Mesendoderm (in vitro differentiated cells): ENCODE data around the gene OTUB2.

Source experiments
- DNase-seq: peaks from one replicate; pipeline ENCODE4 v3.0.0; 2013
- H2AK5ac ChIP-seq: 2 replicates; pipeline ENCODE4 v1.6.1; 2013; ENCODE audit warnings: low read length, inconsistent platforms
- H2BK120ac ChIP-seq: 2 replicates; pipeline ENCODE4 v1.6.1; 2013; ENCODE audit warnings: low read depth, mild to moderate bottlenecking, low read length, moderate library complexity, mixed read lengths
- H2BK15ac ChIP-seq: replicated peaks from 2 replicates; pipeline ENCODE4 v1.6.1; 2013; ENCODE audit warnings: low read depth, mild to moderate bottlenecking, moderate library complexity
- H2BK5ac ChIP-seq: 2 replicates; pipeline ENCODE4 v1.6.1; 2013; ENCODE audit warnings: low read length, inconsistent platforms
- H3K18ac ChIP-seq: 2 replicates; pipeline ENCODE4 v1.6.1; 2013; ENCODE audit warnings: mild to moderate bottlenecking, low read length, mixed read lengths
- H3K23ac ChIP-seq: one replicate; pipeline ENCODE4 v1.6.1; 2013; ENCODE audit warnings: low read length
- H3K27ac ChIP-seq: 2 replicates; pipeline ENCODE4 v1.5.1; 2013; ENCODE audit warnings: low read depth, mild to moderate bottlenecking, inconsistent platforms, low read length, moderate library complexity
- H3K27me3 ChIP-seq: 2 replicates; pipeline ENCODE4 v1.6.1; 2013; ENCODE audit warnings: low read length, control low read depth, mild to moderate bottlenecking, inconsistent platforms; ENCODE audit not compliant: insufficient read depth, poor library complexity
- H3K36me3 ChIP-seq: 2 replicates; pipeline ENCODE4 v1.6.1; 2013; ENCODE audit warnings: low read length, inconsistent platforms; ENCODE audit not compliant: control insufficient read depth, insufficient read depth
- H3K4ac ChIP-seq: one replicate; pipeline ENCODE4 v1.6.1; 2013; ENCODE audit warnings: low read depth, mild to moderate bottlenecking, low read length, moderate library complexity
- H3K4me1 ChIP-seq: 2 replicates; pipeline ENCODE4 v1.6.1; 2013; ENCODE audit warnings: low read depth, low read length, inconsistent platforms; ENCODE audit not compliant: control insufficient read depth
- H3K4me2 ChIP-seq: 2 replicates; pipeline ENCODE4 v1.6.1; 2013; ENCODE audit warnings: low read length
- H3K4me3 ChIP-seq: 2 replicates; pipeline ENCODE4 v1.5.1; 2013; ENCODE audit warnings: mild to moderate bottlenecking, low read length
- H3K56ac ChIP-seq: one replicate; pipeline ENCODE4 v1.6.1; 2013; ENCODE audit warnings: low read length
- H3K79me1 ChIP-seq: 2 replicates; pipeline ENCODE4 v1.6.1; 2013; ENCODE audit warnings: low read length, inconsistent platforms
- H3K79me2 ChIP-seq: 2 replicates; pipeline ENCODE4 v1.6.1; 2013; ENCODE audit warnings: mild to moderate bottlenecking, low read length; ENCODE audit not compliant: control insufficient read depth, insufficient read depth
- H3K9ac ChIP-seq: 2 replicates; pipeline ENCODE4 v1.6.1; 2013; ENCODE audit warnings: low read length, inconsistent platforms
- H4K5ac ChIP-seq: one replicate; pipeline ENCODE4 v1.6.1; 2013; ENCODE audit warnings: low read length
- H4K8ac ChIP-seq: one replicate; pipeline ENCODE4 v1.6.1; 2013; ENCODE audit warnings: low read depth, mild to moderate bottlenecking, control low read depth, low read length, moderate library complexity
- WGBS: extraction: QIAGEN DNeasy Blood & Tissue Kit; methylation state at CpG from one replicate; pipeline ENCODE4 v1.1.7; 2013; ENCODE audit warnings: low lambda C conversion rate, missing lambda C conversion rate; ENCODE audit not compliant: insufficient coverage; ENCODE audit errors: extremely low coverage; 5-methylcytosine and 5-hydroxymethylcytosine counted together

OTUB2 gene

GRCh38 chr14:93993382-93993781, 32.8 kb upstream of the OTUB2 start:
- WGBS = no CpG with 5 or more reads among the region's 6 CpGs
- H3K56ac ChIP-seq = no peak overlapping the region

GRCh38 chr14:93994919-93995682, 31.0 kb upstream of the OTUB2 start:
- no peak overlapping the region for H2AK5ac ChIP-seq
- no peak overlapping the region for H3K4ac ChIP-seq
- no peak overlapping the region for H3K18ac ChIP-seq
- H3K36me3 ChIP-seq = no peaks in the 10 kb centered on the region
- no peak overlapping the region for H4K8ac ChIP-seq
- H3K27me3 ChIP-seq = no peaks in the 10 kb centered on the region
- H2BK120ac ChIP-seq = no peak overlapping the region
- H3K4me2 ChIP-seq = no peak overlapping the region
- H3K4me3 ChIP-seq = no peak overlapping the region
- no peaks in the 10 kb centered on the region for H3K79me2 ChIP-seq
- H2BK15ac ChIP-seq = no peak overlapping the region
- H3K56ac ChIP-seq = no peak overlapping the region
- no peaks in the 10 kb centered on the region for H3K4me1 ChIP-seq
- no peaks in the 10 kb centered on the region for H3K79me1 ChIP-seq
- H3K27ac ChIP-seq = no peak overlapping the region
- no peak overlapping the region for H3K9ac ChIP-seq
- no peak overlapping the region for H4K5ac ChIP-seq
- H3K23ac ChIP-seq = no peak overlapping the region
- no CpG with 5 or more reads among the region's 13 CpGs for WGBS
- H2BK5ac ChIP-seq = no peak overlapping the region
- no peak for DNase-seq

More at GRCh38 chr14:93993382-93993781, 32.8 kb upstream of the OTUB2 start:
- no peaks in the 10 kb centered on the region for H3K4me1 ChIP-seq
- H2BK120ac ChIP-seq = no peak overlapping the region
- no peak overlapping the region for H3K18ac ChIP-seq
- H3K4me3 ChIP-seq = no peak overlapping the region
- H3K4ac ChIP-seq = no peak overlapping the region
- H2BK5ac ChIP-seq = no peak overlapping the region
- no peak overlapping the region for H3K9ac ChIP-seq
- H2BK15ac ChIP-seq = no peak overlapping the region
- no peak overlapping the region for H3K27ac ChIP-seq
- no peak overlapping the region for H4K5ac ChIP-seq
- H3K4me2 ChIP-seq = no peak overlapping the region
- H3K36me3 ChIP-seq = no peaks in the 10 kb centered on the region
- H3K27me3 ChIP-seq = no peaks in the 10 kb centered on the region
- H4K8ac ChIP-seq = no peak overlapping the region
- H3K79me2 ChIP-seq = no peaks in the 10 kb centered on the region
- no peaks in the 10 kb centered on the region for H3K79me1 ChIP-seq
- no peak overlapping the region for H3K23ac ChIP-seq
- no peak for DNase-seq
- no peak overlapping the region for H2AK5ac ChIP-seq

GRCh38 chr14:93996130-93996695, 29.9 kb upstream of the OTUB2 start:
- Histone ChIP-seq H3K56ac (no peak overlapping the region), H3K4me3 (no peak overlapping the region), H3K4me1 (no peaks in the 10 kb centered on the region), H2BK15ac (no peak overlapping the region), H2AK5ac (no peak overlapping the region), H3K79me2 (no peaks in the 10 kb centered on the region), H3K23ac (no peak overlapping the region), H3K27me3 (no peaks in the 10 kb centered on the region), H4K8ac (no peak overlapping the region), H3K4ac (no peak overlapping the region), H3K9ac (no peak overlapping the region), H3K36me3 (no peaks in the 10 kb centered on the region), H2BK5ac (no peak overlapping the region), H4K5ac (no peak overlapping the region), H3K18ac (no peak overlapping the region), H2BK120ac (no peak overlapping the region), H3K27ac (no peak overlapping the region), H3K4me2 (peak overlapping the region; percentile 11), H3K79me1 (no peaks in the 10 kb centered on the region)
- no peak for DNase-seq
- WGBS = no CpG with 5 or more reads among the region's 8 CpGs

GRCh38 chr14:93997082-93997481, 29.1 kb upstream of the OTUB2 start, which contains the start of gene CCDC197:
Gene CCDC197, plus strand, starts transcription at chr14:93997301. Its CDS starts 831 bp downstream, at chr14:93998132.
- no peaks in the 10 kb centered on the region for H3K79me2 ChIP-seq
- no peak within 1 kb of the TSS for H3K23ac ChIP-seq
- H3K4me1 ChIP-seq = no peaks in the 10 kb centered on the region
- H3K27ac ChIP-seq = no peak within 1 kb of the TSS
- H2BK5ac ChIP-seq = no peak within 1 kb of the TSS
- H4K8ac ChIP-seq = no peak within 1 kb of the TSS
- no peak within 1 kb of the TSS for H3K4me2 ChIP-seq
- H2AK5ac ChIP-seq = no peak within 1 kb of the TSS
- WGBS = no CpG with 5 or more reads among the region's 1 CpG
- no peak within 1 kb of the TSS for H2BK120ac ChIP-seq
- no peak within 1 kb of the TSS for H3K18ac ChIP-seq
- no peak within 1 kb of the TSS for H3K4ac ChIP-seq
- no peak within 1 kb of the TSS for H3K4me3 ChIP-seq
- H3K79me1 ChIP-seq = no peaks in the 10 kb centered on the region
- no peaks in the 10 kb centered on the region for H3K27me3 ChIP-seq
- no peak within 1 kb of the TSS for H3K9ac ChIP-seq
- H2BK15ac ChIP-seq = no peak within 1 kb of the TSS
- DNase-seq = no peak
- H3K36me3 ChIP-seq = no peaks in the 10 kb centered on the region
- H4K5ac ChIP-seq = no peak within 1 kb of the TSS
- H3K56ac ChIP-seq = no peak within 1 kb of the TSS

GRCh38 chr14:93997916-93998870, 27.9 kb upstream of the OTUB2 start:
- no peaks in the 10 kb centered on the region for H3K79me1 ChIP-seq
- H3K36me3 ChIP-seq = no peaks in the 10 kb centered on the region
- no peak overlapping the region for H3K4me2 ChIP-seq
- H2BK5ac ChIP-seq = no peak overlapping the region
- no peak for DNase-seq
- H4K5ac ChIP-seq = no peak overlapping the region
- no peak overlapping the region for H3K18ac ChIP-seq
- no peak overlapping the region for H3K9ac ChIP-seq
- H3K27ac ChIP-seq = no peak overlapping the region
- no peak overlapping the region for H2AK5ac ChIP-seq
- H3K56ac ChIP-seq = no peak overlapping the region
- H4K8ac ChIP-seq = no peak overlapping the region
- H3K4me3 ChIP-seq = no peak overlapping the region
- H2BK15ac ChIP-seq = no peak overlapping the region
- no peak overlapping the region for H3K23ac ChIP-seq
- no peaks in the 10 kb centered on the region for H3K79me2 ChIP-seq
- no peak overlapping the region for H2BK120ac ChIP-seq
- no peak overlapping the region for H3K4ac ChIP-seq
- WGBS = no CpG with 5 or more reads among the region's 17 CpGs
- no peaks in the 10 kb centered on the region for H3K27me3 ChIP-seq
- H3K4me1 ChIP-seq = no peaks in the 10 kb centered on the region
